ENCODE data around the gene AGFG2.
A peak's percentile ranks its signal among the peaks of the same experiment; 100 is the strongest.

The AGFG2 gene

GRCh38 chr7:100538654-100539435, at the start of gene AGFG2 (continued):
- TF ChIP-seq ZNF280D (tag by site-specific recombination; IDR thresholded peaks at IDR 0.05) (no peak), ZNF701 (tag by site-specific recombination; IDR thresholded peaks at IDR 0.05) (no peak), ZBTB6 (tag by site-specific recombination; IDR thresholded peaks at IDR 0.05) (peak; percentile 94), GLIS2 (tag by site-specific recombination; IDR thresholded peaks at IDR 0.05) (peak; percentile 100), ZNF223 (tag by site-specific recombination; IDR thresholded peaks at IDR 0.05) (no peak), ZNF202 (tag by site-specific recombination; IDR thresholded peaks at IDR 0.05; ENCODE audit: borderline replicate concordance) (no peak), EGR2 (tag by site-specific recombination; IDR thresholded peaks at IDR 0.05; ENCODE audit: low read depth) (peak; percentile 100), ZNF24 (tag by site-specific recombination; IDR thresholded peaks at IDR 0.05) (0 out of 2 replicates have a peak, but pooled peaks have one; percentile 61), ZNF776 (tag by site-specific recombination; IDR thresholded peaks at IDR 0.05; ENCODE audit: borderline replicate concordance) (no peak), ZNF610 (tag by site-specific recombination; IDR thresholded peaks at IDR 0.05; ENCODE audit: borderline replicate concordance) (no peak), ZNF596 (tag by site-specific recombination; IDR thresholded peaks at IDR 0.05) (no peak), ZNF624 (tag by site-specific recombination; IDR thresholded peaks at IDR 0.05) (no peak), ZNF530 (tag by site-specific recombination; IDR thresholded peaks at IDR 0.05; ENCODE audit: low read depth) (no peak), ZNF488 (tag by site-specific recombination; IDR thresholded peaks at IDR 0.05) (no peak), TRIM28 (IDR thresholded peaks at IDR 0.05; ENCODE audit: borderline replicate concordance, low read length) (no peak), ZNF626 (tag by site-specific recombination; IDR thresholded peaks at IDR 0.05) (no peak), KLF10 (tag by site-specific recombination; IDR thresholded peaks at IDR 0.05) (peak; percentile 97), ZNF302 (tag by site-specific recombination; IDR thresholded peaks at IDR 0.05; ENCODE audit: low read depth) (no peak), BCL11B (tag by site-specific recombination; IDR thresholded peaks at IDR 0.05; ENCODE audit: low read depth) (no peak), ZNF324 (tag by site-specific recombination; IDR thresholded peaks at IDR 0.05) (peak; percentile 54; the same call in 1 of the 2 replicates), ZNF311 (tag by site-specific recombination; IDR thresholded peaks at IDR 0.05; ENCODE audit: borderline replicate concordance) (no peak), ZNF2 (tag by site-specific recombination; IDR thresholded peaks at IDR 0.05) (peak; percentile 75), ZFHX2 (tag by site-specific recombination; conservative IDR thresholded peaks at IDR 0.05) (peak; percentile 100), ZNF16 (tag by site-specific recombination; IDR thresholded peaks at IDR 0.05; ENCODE audit: low read depth) (no peak), ZBTB7A (tag by site-specific recombination; IDR thresholded peaks at IDR 0.05; ENCODE audit: low read depth) (no peak), TCF7L2 (IDR thresholded peaks at IDR 0.05; ENCODE audit: borderline replicate concordance, low read depth, low read length) (peak; percentile 93; the same call in 1 of the 2 replicates)
- TF ChIP-seq, protein P1, sequence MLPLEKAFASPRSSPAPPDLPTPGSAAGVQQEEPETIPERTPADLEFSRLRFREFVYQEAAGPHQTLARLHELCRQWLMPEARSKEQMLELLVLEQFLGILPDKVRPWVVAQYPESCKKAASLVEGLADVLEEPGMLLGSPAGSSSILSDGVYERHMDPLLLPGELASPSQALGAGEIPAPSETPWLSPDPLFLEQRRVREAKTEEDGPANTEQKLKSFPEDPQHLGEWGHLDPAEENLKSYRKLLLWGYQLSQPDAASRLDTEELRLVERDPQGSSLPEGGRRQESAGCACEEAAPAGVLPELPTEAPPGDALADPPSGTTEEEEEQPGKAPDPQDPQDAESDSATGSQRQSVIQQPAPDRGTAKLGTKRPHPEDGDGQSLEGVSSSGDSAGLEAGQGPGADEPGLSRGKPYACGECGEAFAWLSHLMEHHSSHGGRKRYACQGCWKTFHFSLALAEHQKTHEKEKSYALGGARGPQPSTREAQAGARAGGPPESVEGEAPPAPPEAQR (tag by site-specific recombination; IDR thresholded peaks at IDR 0.05), result no peak
- TF ChIP-seq, protein P2, sequence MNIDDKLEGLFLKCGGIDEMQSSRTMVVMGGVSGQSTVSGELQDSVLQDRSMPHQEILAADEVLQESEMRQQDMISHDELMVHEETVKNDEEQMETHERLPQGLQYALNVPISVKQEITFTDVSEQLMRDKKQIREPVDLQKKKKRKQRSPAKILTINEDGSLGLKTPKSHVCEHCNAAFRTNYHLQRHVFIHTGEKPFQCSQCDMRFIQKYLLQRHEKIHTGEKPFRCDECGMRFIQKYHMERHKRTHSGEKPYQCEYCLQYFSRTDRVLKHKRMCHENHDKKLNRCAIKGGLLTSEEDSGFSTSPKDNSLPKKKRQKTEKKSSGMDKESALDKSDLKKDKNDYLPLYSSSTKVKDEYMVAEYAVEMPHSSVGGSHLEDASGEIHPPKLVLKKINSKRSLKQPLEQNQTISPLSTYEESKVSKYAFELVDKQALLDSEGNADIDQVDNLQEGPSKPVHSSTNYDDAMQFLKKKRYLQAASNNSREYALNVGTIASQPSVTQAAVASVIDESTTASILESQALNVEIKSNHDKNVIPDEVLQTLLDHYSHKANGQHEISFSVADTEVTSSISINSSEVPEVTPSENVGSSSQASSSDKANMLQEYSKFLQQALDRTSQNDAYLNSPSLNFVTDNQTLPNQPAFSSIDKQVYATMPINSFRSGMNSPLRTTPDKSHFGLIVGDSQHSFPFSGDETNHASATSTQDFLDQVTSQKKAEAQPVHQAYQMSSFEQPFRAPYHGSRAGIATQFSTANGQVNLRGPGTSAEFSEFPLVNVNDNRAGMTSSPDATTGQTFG (tag by site-specific recombination; IDR thresholded peaks at IDR 0.05; ENCODE audit: borderline replicate concordance), result no peak
- TF ChIP-seq, protein P3, sequence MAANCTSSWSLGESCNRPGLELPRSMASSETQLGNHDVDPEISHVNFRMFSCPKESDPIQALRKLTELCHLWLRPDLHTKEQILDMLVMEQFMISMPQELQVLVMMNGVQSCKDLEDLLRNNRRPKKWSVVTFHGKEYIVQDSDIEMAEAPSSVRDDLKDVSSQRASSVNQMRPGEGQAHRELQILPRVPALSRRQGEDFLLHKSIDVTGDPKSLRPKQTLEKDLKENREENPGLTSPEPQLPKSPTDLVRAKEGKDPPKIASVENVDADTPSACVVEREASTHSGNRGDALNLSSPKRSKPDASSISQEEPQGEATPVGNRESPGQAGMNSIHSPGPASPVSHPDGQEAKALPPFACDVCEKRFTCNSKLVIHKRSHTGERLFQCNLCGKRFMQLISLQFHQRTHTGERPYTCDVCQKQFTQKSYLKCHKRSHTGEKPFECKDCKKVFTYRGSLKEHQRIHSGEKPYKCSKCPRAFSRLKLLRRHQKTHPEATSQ (tag by site-specific recombination; IDR thresholded peaks at IDR 0.05), result no peak; the same call in none of the 2 replicates
